Left renal pelvis (tissue), 4 donors: ENCODE data around the gene PLXNC1. TPM values are rescaled to one million over a fixed set of nuclear protein-coding genes. Genes with fewer than 3 reads are reported as not detected.

Source experiments
- DNase-seq, 4 donors: peaks; one replicate each; pipeline ENCODE4 v3.0.0-alpha.2; 2013; ENCODE audit warnings: low read depth in 4 of 4, low spot score in 3 of 4
- polyA plus RNA-seq, 4 donors: library from polyadenylated mRNA; unstranded; fragments of 120-200 nt; gene quantifications; one replicate each; pipeline ENCODE4 v1.2.1, GENCODE V29; 2013; ENCODE audit not compliant: insufficient read length in 4 of 4

PLXNC1 gene
- polyA plus RNA-seq, 4 donors = 7.1 to 15.6 (median 8.1) TPM

DNA sequence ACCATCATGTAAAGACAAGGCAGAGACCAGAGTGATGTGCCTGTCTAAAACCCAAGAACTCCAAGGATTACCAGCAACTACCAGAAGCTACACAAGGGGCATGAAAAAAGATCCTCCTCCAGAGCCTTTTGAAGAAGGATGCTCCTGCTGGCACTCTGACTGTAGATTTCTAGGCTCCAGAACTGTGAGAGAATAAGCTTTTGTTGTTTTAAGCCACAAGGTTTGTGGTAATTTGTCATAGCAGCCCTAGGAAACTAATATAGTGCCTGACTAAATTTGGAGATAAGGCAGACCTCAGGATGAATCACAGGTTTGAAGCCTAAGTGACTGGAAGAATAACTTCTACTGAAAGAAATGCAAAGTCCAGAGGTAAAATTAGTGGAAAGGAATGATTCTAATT is 178.3 kb downstream of the PLXNC1 start:
- DNase-seq = no peak

DNA sequence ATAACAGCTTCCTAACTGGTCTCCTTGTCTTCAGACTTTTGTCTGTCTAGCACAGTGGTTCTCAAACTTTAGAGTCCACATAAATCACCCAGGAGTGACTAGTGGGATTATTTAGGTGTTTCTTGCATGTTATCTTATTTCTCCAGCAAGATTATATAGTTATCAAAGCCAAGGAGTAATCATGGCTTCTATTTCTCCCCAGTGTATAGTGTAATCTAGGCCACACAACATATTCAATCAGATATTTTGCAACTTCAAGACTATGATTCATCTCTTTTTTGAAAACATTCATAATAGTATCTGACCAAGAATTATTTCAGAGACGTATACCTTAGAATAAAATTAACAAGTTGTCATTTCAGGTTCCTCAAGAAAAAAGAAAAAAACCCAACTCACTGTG is 179.4 kb downstream of the PLXNC1 start:
- DNase-seq = no peak

DNA sequence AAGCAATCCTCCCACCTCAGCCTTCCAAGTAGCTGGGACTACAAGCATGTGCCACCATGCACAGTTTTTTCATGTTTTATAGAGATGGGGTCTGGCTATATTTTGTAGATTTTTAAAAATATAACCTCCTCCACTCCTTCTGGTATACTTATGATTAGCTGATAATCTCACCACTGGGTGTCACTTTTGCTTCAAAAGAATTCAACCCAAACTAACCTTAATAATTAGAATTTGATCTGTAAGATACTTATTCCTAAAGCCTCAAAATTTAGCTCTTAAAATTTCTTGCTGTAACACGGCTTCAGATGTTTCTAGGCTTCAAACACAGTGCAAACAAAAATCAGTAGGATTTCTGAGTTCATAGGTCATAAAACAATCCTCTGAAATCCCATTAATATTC is 181.0 kb downstream of the PLXNC1 start:
- no peak for DNase-seq

DNA sequence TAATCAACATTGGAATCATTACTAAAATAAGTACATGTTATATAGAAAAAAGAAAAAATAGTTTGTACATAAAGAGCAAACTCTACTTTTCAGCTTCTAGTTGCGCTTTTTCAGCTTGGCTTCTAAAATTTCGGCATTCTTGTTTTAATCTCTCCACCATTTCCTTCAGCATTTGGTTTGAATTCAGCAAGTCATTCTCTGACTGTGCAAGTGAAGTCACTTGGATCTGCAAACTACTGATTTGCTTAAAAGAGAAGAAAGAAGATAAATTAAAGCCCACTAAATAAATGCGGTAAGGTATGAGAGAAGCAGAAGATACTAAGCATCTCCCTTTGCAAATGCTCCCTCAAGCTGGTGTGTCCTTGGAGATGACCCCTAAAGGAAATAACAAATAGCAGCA is 185.0 kb downstream of the PLXNC1 start:
- no peak for DNase-seq

DNA sequence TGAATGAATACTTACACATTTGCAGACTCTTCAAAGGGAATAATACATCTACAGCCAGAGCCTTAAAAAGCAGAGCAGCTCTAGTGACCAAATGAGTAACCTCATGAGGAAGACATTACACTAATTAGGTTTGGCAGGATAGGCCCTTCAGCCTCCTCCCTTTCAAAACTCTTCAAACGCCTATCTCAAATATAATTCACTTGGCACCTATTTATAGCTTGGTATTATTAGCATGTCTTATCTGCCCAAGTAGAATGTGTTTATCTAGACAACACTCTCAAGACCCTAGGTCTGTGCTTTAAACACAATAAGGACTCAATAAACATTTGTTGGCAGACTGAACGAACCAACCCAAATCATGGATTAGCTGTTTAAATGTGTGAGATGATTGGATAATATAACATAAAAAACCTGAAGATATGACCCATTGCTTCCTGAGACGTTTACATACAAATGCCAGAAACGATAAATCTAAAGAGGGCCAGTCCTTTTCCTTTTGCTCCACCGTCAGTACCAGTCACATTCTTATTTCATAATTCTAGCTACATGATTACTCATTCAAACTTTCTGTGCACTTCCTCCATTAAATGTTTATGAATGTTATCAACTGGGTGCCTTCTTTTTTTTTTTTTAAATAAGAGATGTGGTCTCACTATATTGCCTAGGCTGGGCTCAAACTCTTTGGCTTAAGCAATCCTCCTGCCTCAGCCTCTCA is 188.0 kb downstream of the PLXNC1 start:
- DNase-seq = no peak

DNA sequence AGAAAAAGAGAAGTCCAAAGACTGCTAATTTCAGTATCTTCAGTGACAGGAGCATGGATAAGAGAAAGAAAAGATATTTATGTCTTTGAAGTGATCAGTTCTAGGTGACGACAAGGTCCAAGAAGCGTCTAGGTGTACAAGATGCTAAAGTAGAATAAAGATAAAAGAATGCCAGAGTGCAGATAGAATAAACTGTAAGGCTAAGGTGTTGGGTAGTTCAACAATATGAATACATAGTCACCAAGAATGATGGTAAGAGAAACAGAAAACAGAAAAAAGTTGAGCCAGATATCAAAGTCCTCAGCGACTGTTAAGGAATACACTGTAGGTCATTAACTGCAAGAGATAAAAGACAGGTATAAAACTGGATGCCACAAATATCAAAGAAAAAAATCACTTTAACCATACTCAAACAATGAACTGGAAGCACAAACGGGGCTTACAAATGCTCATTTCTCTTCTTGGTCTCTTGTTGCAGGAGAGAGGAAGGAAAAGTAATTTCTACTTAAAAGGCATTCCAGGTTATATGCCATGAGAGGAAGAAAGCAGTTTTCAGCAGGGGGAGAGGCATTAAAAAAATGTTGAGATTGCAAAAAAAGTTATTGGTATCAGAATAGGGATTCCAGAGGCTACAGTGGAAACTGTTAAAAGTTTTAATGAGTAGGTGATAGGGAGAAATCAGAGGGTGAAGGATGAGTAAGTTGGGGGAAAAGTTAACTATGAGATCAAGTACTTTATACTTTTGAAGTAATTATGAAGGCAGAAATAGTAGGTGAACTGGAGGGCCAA is 189.8 kb downstream of the PLXNC1 start:
- DNase-seq = no peak

DNA sequence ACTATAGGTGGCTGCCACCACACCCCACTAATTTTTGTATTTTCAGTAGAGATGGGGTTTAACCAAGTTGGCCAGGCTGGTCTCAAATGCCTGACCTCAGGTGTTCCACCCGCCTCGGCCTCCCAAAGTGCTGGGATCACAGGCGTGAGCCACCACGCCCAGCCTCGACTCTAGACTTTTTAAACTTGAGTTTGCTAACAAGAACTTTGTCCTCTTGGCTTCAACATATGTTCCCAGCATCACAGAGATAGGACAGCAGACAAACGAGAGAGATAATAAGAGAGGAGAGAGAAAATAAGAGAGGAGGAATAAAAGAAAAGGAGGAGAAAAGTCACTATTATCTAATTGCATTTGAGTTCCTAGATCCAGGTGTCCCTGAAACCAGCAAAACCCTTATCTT is 192.2 kb downstream of the PLXNC1 start:
- no peak for DNase-seq

DNA sequence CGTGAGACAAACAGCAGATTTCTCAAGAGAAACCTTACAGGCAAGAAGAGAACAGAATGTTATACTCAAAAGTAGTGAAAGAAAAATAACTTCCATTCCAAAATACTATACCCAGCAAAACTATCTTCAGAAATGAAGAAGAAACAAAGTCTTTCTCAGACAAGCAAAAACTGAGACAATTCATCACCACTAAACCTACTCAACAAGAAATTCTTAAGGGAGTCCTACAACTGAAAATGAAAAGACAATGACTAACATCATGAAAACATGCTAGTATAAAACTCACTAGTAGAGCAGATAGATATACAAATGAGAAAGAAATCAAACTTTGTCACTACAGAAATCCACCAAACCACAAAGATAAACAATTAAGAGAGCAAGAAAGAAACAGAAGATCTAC is 204.8 kb downstream of the PLXNC1 start:
- no peak for DNase-seq
